Measurements from ENCODE around the gene SCAMP4.

Gene SCAMP4

GRCh38 chr19:1888385-1888784, 16.8 kb upstream of the SCAMP4 start:
- POLR2A ChIA-PET: interaction anchor here (0.8 kb wide), 1 partner anchor 12 kb away, joined by 3 read pairs; no protein-coding TSS in a partner anchor

GRCh38 chr19:1889907-1890306, 15.3 kb upstream of the SCAMP4 start:
- Histone ChIP-seq H3K4me3 (ENCODE audit: control insufficient read depth in 1 of 7, extremely low read depth in 1 of 7, insufficient read depth in 4 of 7, low read depth in 2 of 7, low read length in 6 of 7) (no peak overlapping the region), H3K27me3 (replicated peaks in 2 of 5; ENCODE audit: control insufficient read depth in 4 of 5, insufficient read depth in 5 of 5, low read length in 4 of 5) (no peaks in the 10 kb centered on the region), H3K36me3 (ENCODE audit: control insufficient read depth in 4 of 4, insufficient read depth in 4 of 4, low read length in 3 of 4) (no peaks in the 10 kb centered on the region), H3K9me3 (ENCODE audit: control extremely low read depth in 1 of 5, control insufficient read depth in 4 of 5, insufficient read depth in 2 of 5, low read depth in 1 of 5, low read length in 4 of 5) (no peaks in the 10 kb centered on the region), H3K27ac (ENCODE audit: insufficient read depth in 1 of 2, low read depth in 1 of 2, low read length in 2 of 2, poor library complexity in 1 of 2, severe bottlenecking in 2 of 2) (no peak overlapping the region), H3K4me1 (ENCODE audit: control extremely low read depth in 1 of 4, control insufficient read depth in 4 of 4, insufficient read depth in 4 of 4, low read length in 3 of 4) (peaks cover 0 to 22% (median 16%) of the 10 kb centered on the region in 4 experiments)
- WGBS (ENCODE audit: insufficient coverage): no CpG with 5 or more reads among the region's 1 CpG
- DNase-seq: no peak
- CTCF ChIA-PET: interaction anchor here (1.4 to 2.2 kb wide), 3 partner anchors 14 to 40 kb away, joined by 3 to 6 read pairs (median 4); no protein-coding TSS in a partner anchor
- POLR2A ChIA-PET: no interaction called here

More at GRCh38 chr19:1888385-1888784, 16.8 kb upstream of the SCAMP4 start:
- Histone ChIP-seq H3K27me3 (replicated peaks in 2 of 5; ENCODE audit: control insufficient read depth in 4 of 5, insufficient read depth in 5 of 5, low read length in 4 of 5) (no peaks in the 10 kb centered on the region), H3K9me3 (ENCODE audit: control extremely low read depth in 1 of 5, control insufficient read depth in 4 of 5, insufficient read depth in 2 of 5, low read depth in 1 of 5, low read length in 4 of 5) (no peaks in the 10 kb centered on the region), H3K36me3 (ENCODE audit: control insufficient read depth in 4 of 4, insufficient read depth in 4 of 4, low read length in 3 of 4) (no peaks in the 10 kb centered on the region), H3K4me1 (ENCODE audit: control extremely low read depth in 1 of 4, control insufficient read depth in 4 of 4, insufficient read depth in 4 of 4, low read length in 3 of 4) (peaks cover 3 to 29% (median 25%) of the 10 kb centered on the region in 4 experiments), H3K4me3 (ENCODE audit: control insufficient read depth in 1 of 7, extremely low read depth in 1 of 7, insufficient read depth in 4 of 7, low read depth in 2 of 7, low read length in 6 of 7) (no peak overlapping the region), H3K27ac (ENCODE audit: insufficient read depth in 1 of 2, low read depth in 1 of 2, low read length in 2 of 2, poor library complexity in 1 of 2, severe bottlenecking in 2 of 2) (no peak overlapping the region)
- DNase-seq: no peak
- CTCF ChIA-PET: interaction anchor here (0.5 to 2.2 kb wide), 3 partner anchors 9 to 14 kb away, joined by 3 to 6 read pairs (median 5); no protein-coding TSS in a partner anchor
- 90% methylated on average over 4 of the region's 5 CpGs for WGBS (ENCODE audit: insufficient coverage)

- CTCF ChIA-PET: interaction anchor here (1.5 kb wide), 1 partner anchor 11 kb away, joined by 4 read pairs; no protein-coding TSS in a partner anchor
- H3K9me3 ChIP-seq (ENCODE audit: control extremely low read depth in 1 of 5, control insufficient read depth in 4 of 5, insufficient read depth in 2 of 5, low read depth in 1 of 5, low read length in 4 of 5): no peaks in the 10 kb centered on the region
Measured at GRCh38 chr19:1893791-1894190, 11.4 kb upstream of the SCAMP4 start.

GRCh38 chr19:1896508-1896907, 8.7 kb upstream of the SCAMP4 start:
- H3K36me3 ChIP-seq (ENCODE audit: control insufficient read depth in 4 of 4, insufficient read depth in 4 of 4, low read length in 3 of 4): no peaks in the 10 kb centered on the region
- CTCF ChIA-PET: interaction anchor here (0.6 to 1.4 kb wide), 4 partner anchors 9 to 139 kb away, joined by 3 to 5 read pairs (median 4); no protein-coding TSS in a partner anchor
- H3K4me1 ChIP-seq (ENCODE audit: control extremely low read depth in 1 of 4, control insufficient read depth in 4 of 4, insufficient read depth in 4 of 4, low read length in 3 of 4): peaks cover 5 to 40% (median 36%) of the 10 kb centered on the region in 4 experiments
- peak overlapping the region in 1 of 2 experiments; percentile 25 for H3K27ac ChIP-seq (ENCODE audit: insufficient read depth in 1 of 2, low read depth in 1 of 2, low read length in 2 of 2, poor library complexity in 1 of 2, severe bottlenecking in 2 of 2)
- no peaks in the 10 kb centered on the region for H3K9me3 ChIP-seq (ENCODE audit: control extremely low read depth in 1 of 5, control insufficient read depth in 4 of 5, insufficient read depth in 2 of 5, low read depth in 1 of 5, low read length in 4 of 5)
- no peak for DNase-seq
- 60% methylated on average over 6 of the region's 13 CpGs for WGBS (ENCODE audit: insufficient coverage)
- H3K4me3 ChIP-seq (ENCODE audit: control insufficient read depth in 1 of 7, extremely low read depth in 1 of 7, insufficient read depth in 4 of 7, low read depth in 2 of 7, low read length in 6 of 7): no peak overlapping the region
- POLR2A ChIA-PET: interaction anchor here (0.6 to 1.5 kb wide), 2 partner anchors 32 to 348 kb away, joined by 4 read pairs; partner anchors contain the start of gene KLF16
- no peaks in the 10 kb centered on the region for H3K27me3 ChIP-seq (replicated peaks in 2 of 5; ENCODE audit: control insufficient read depth in 4 of 5, insufficient read depth in 5 of 5, low read length in 4 of 5)

More at GRCh38 chr19:1893791-1894190, 11.4 kb upstream of the SCAMP4 start:
- no peak overlapping the region for H3K4me3 ChIP-seq (ENCODE audit: control insufficient read depth in 1 of 7, extremely low read depth in 1 of 7, insufficient read depth in 4 of 7, low read depth in 2 of 7, low read length in 6 of 7)
- 99% methylated on average over 13 of the region's 17 CpGs for WGBS (ENCODE audit: insufficient coverage)
- POLR2A ChIA-PET: no interaction called here
- H3K27ac ChIP-seq (ENCODE audit: insufficient read depth in 1 of 2, low read depth in 1 of 2, low read length in 2 of 2, poor library complexity in 1 of 2, severe bottlenecking in 2 of 2): no peak overlapping the region
- peaks cover 5 to 40% (median 36%) of the 10 kb centered on the region in 4 experiments for H3K4me1 ChIP-seq (ENCODE audit: control extremely low read depth in 1 of 4, control insufficient read depth in 4 of 4, insufficient read depth in 4 of 4, low read length in 3 of 4)
- H3K36me3 ChIP-seq (ENCODE audit: control insufficient read depth in 4 of 4, insufficient read depth in 4 of 4, low read length in 3 of 4): no peaks in the 10 kb centered on the region
- H3K27me3 ChIP-seq (replicated peaks in 2 of 5; ENCODE audit: control insufficient read depth in 4 of 5, insufficient read depth in 5 of 5, low read length in 4 of 5): no peaks in the 10 kb centered on the region
- DNase-seq: no peak

GRCh38 chr19:1901940-1902404, 3.2 kb upstream of the SCAMP4 start:
- CTCF ChIA-PET: interaction anchor here (1.1 to 1.3 kb wide), 2 partner anchors 19 to 28 kb away, joined by 3 to 9 read pairs; no protein-coding TSS in a partner anchor
- DNase-seq: no peak
- Histone ChIP-seq H3K4me3 (ENCODE audit: control insufficient read depth in 1 of 7, extremely low read depth in 1 of 7, insufficient read depth in 4 of 7, low read depth in 2 of 7, low read length in 6 of 7) (no peak overlapping the region), H3K27me3 (replicated peaks in 2 of 5; ENCODE audit: control insufficient read depth in 4 of 5, insufficient read depth in 5 of 5, low read length in 4 of 5) (no peaks in the 10 kb centered on the region), H3K9me3 (ENCODE audit: control extremely low read depth in 1 of 5, control insufficient read depth in 4 of 5, insufficient read depth in 2 of 5, low read depth in 1 of 5, low read length in 4 of 5) (no peaks in the 10 kb centered on the region), H3K4me1 (ENCODE audit: control extremely low read depth in 1 of 4, control insufficient read depth in 4 of 4, insufficient read depth in 4 of 4, low read length in 3 of 4) (peaks cover 2 to 46% (median 39%) of the 10 kb centered on the region in 4 experiments), H3K27ac (ENCODE audit: insufficient read depth in 1 of 2, low read depth in 1 of 2, low read length in 2 of 2, poor library complexity in 1 of 2, severe bottlenecking in 2 of 2) (no peak overlapping the region), H3K36me3 (ENCODE audit: control insufficient read depth in 4 of 4, insufficient read depth in 4 of 4, low read length in 3 of 4) (no peaks in the 10 kb centered on the region)
- POLR2A ChIA-PET: interaction anchor here (0.6 kb wide), 2 partner anchors 135 to 182 kb away, joined by 3 to 6 read pairs; no protein-coding TSS in a partner anchor
- 95% methylated on average over 16 of the region's 16 CpGs for WGBS (ENCODE audit: insufficient coverage)

GRCh38 chr19:1902923-1903322, 2.3 kb upstream of the SCAMP4 start:
- POLR2A ChIA-PET: interaction anchor here (0.6 to 0.7 kb wide), 2 partner anchors 86 to 181 kb away, joined by 3 read pairs; no protein-coding TSS in a partner anchor
- no peak for DNase-seq
- peaks cover 0 to 2% (median 0%) of the 10 kb centered on the region in 4 experiments for H3K36me3 ChIP-seq (ENCODE audit: control insufficient read depth in 4 of 4, insufficient read depth in 4 of 4, low read length in 3 of 4)
- H3K4me3 ChIP-seq (ENCODE audit: control insufficient read depth in 1 of 7, extremely low read depth in 1 of 7, insufficient read depth in 4 of 7, low read depth in 2 of 7, low read length in 6 of 7): no peak overlapping the region
- no peaks in the 10 kb centered on the region for H3K27me3 ChIP-seq (replicated peaks in 2 of 5; ENCODE audit: control insufficient read depth in 4 of 5, insufficient read depth in 5 of 5, low read length in 4 of 5)
- no peaks in the 10 kb centered on the region for H3K9me3 ChIP-seq (ENCODE audit: control extremely low read depth in 1 of 5, control insufficient read depth in 4 of 5, insufficient read depth in 2 of 5, low read depth in 1 of 5, low read length in 4 of 5)
- CTCF ChIA-PET: interaction anchor here (0.9 to 1.1 kb wide), 2 partner anchors 18 to 39 kb away, joined by 3 read pairs; no protein-coding TSS in a partner anchor
- H3K27ac ChIP-seq (ENCODE audit: insufficient read depth in 1 of 2, low read depth in 1 of 2, low read length in 2 of 2, poor library complexity in 1 of 2, severe bottlenecking in 2 of 2): no peak overlapping the region
- peaks cover 2 to 42% (median 32%) of the 10 kb centered on the region in 4 experiments for H3K4me1 ChIP-seq (ENCODE audit: control extremely low read depth in 1 of 4, control insufficient read depth in 4 of 4, insufficient read depth in 4 of 4, low read length in 3 of 4)
- WGBS (ENCODE audit: insufficient coverage): 93% methylated on average over 4 of the region's 6 CpGs

GRCh38 chr19:1904860-1905109, 414 bp upstream of the SCAMP4 start:
- ChIA-PET CTCF (interaction anchor here (0.7 to 1.2 kb wide), 7 partner anchors 10 to 44 kb away, joined by 3 to 5 read pairs (median 3); no protein-coding TSS in a partner anchor), POLR2A (interaction anchor here (2.0 kb wide), 1 partner anchor 37 kb away, joined by 4 read pairs; no protein-coding TSS in a partner anchor)
- H3K36me3 ChIP-seq (ENCODE audit: control insufficient read depth in 4 of 4, insufficient read depth in 4 of 4, low read length in 3 of 4): peaks cover 0 to 4% (median 1%) of the 10 kb centered on the region in 4 experiments
- no peaks in the 10 kb centered on the region for H3K27me3 ChIP-seq (replicated peaks in 2 of 5; ENCODE audit: control insufficient read depth in 4 of 5, insufficient read depth in 5 of 5, low read length in 4 of 5)
- no peak for DNase-seq
- peaks cover 2 to 54% (median 45%) of the 10 kb centered on the region in 4 experiments for H3K4me1 ChIP-seq (ENCODE audit: control extremely low read depth in 1 of 4, control insufficient read depth in 4 of 4, insufficient read depth in 4 of 4, low read length in 3 of 4)
- H3K27ac ChIP-seq (ENCODE audit: insufficient read depth in 1 of 2, low read depth in 1 of 2, low read length in 2 of 2, poor library complexity in 1 of 2, severe bottlenecking in 2 of 2): peak overlapping the region in 1 of 2 experiments; percentile 78
- WGBS (ENCODE audit: insufficient coverage): 43% methylated on average over 6 of the region's 8 CpGs
- H3K9me3 ChIP-seq (ENCODE audit: control extremely low read depth in 1 of 5, control insufficient read depth in 4 of 5, insufficient read depth in 2 of 5, low read depth in 1 of 5, low read length in 4 of 5): no peaks in the 10 kb centered on the region
- H3K4me3 ChIP-seq (ENCODE audit: control insufficient read depth in 1 of 7, extremely low read depth in 1 of 7, insufficient read depth in 4 of 7, low read depth in 2 of 7, low read length in 6 of 7): peak overlapping the region in 4 of 7 experiments; percentile 32 to 77 (median 75)
